ENCODE results near the gene TMCC3.

The TMCC3 gene

DNA sequence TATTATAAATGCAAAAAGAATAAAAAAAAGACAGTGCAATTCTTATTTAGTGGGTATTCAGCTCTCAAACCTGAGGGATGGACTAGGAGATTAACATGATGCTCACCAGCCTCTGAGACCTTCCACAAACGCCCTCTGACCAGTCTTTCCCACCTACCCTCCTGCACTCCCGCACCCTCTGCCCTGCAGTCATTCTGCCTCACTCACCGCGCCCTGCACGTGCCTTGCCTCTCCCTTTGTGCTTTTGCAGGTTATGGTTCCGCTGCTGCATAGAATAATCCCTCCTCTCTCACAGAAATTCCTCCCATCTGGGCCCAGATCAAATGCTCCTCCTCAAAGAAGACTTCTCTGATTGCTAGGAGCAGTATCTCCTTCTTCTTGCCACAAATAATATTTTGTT is 28.5 kb upstream of the TMCC3 start:
- TF ChIP-seq, protein P1, sequence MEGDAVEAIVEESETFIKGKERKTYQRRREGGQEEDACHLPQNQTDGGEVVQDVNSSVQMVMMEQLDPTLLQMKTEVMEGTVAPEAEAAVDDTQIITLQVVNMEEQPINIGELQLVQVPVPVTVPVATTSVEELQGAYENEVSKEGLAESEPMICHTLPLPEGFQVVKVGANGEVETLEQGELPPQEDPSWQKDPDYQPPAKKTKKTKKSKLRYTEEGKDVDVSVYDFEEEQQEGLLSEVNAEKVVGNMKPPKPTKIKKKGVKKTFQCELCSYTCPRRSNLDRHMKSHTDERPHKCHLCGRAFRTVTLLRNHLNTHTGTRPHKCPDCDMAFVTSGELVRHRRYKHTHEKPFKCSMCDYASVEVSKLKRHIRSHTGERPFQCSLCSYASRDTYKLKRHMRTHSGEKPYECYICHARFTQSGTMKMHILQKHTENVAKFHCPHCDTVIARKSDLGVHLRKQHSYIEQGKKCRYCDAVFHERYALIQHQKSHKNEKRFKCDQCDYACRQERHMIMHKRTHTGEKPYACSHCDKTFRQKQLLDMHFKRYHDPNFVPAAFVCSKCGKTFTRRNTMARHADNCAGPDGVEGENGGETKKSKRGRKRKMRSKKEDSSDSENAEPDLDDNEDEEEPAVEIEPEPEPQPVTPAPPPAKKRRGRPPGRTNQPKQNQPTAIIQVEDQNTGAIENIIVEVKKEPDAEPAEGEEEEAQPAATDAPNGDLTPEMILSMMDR (conservative IDR thresholded peaks at IDR 0.05; ENCODE audit: control insufficient read depth, insufficient read depth, low read depth, low read length), result no peak
- H3K4me3 ChIP-seq (ENCODE audit: control insufficient read depth, low read depth, low read length), result no peak overlapping the region
- no peak for DNase-seq (ENCODE audit: low read depth)

DNA sequence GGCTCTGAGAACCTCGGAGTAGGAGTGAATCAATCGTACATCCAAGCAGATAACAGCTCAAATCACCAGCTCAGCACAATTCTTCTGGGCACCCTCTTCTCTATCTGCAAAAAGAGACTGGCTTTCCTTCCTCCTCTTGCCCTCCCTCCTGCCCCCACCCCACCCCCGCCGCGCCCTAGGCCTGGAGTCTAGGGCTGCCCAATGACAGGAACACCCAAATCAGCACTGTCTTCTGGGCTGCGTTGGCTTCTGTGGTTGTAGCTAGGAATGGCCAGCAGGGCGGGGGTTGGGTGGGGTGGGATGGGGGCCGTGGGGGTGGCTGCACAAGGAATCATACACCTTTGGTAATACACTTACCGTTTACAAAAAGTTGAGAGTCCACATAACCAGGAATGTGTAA is 28.0 kb upstream of the TMCC3 start:
- H3K4me3 ChIP-seq (ENCODE audit: control insufficient read depth, low read depth, low read length), result no peak overlapping the region
- TF ChIP-seq, protein P1 (conservative IDR thresholded peaks at IDR 0.05; ENCODE audit: control insufficient read depth, insufficient read depth, low read depth, low read length), result no peak
- no peak for DNase-seq (ENCODE audit: low read depth)

DNA sequence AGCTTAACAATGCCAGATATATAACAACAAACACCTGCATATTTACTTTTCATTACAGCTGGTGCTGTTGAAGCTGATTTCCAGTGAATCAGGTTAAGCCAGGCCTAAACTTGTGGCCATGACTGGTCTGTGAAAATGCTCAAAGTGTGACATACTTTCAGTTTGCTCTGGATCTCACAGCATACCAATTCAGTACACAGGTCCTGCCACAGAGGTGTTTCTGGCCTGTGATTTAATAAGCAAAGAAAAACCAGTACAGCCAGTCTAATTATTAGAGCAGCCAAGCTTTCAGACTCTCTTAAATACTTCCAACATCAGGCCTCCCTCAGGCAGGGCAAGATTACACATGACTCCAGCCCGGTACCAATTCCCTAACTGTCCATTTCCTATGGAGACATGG is 27.4 kb upstream of the TMCC3 start:
- H3K4me3 ChIP-seq (ENCODE audit: control insufficient read depth, low read depth, low read length), result no peak overlapping the region
- no peak for DNase-seq (ENCODE audit: low read depth)
- TF ChIP-seq, protein P1 (conservative IDR thresholded peaks at IDR 0.05; ENCODE audit: control insufficient read depth, insufficient read depth, low read depth, low read length), result no peak

DNA sequence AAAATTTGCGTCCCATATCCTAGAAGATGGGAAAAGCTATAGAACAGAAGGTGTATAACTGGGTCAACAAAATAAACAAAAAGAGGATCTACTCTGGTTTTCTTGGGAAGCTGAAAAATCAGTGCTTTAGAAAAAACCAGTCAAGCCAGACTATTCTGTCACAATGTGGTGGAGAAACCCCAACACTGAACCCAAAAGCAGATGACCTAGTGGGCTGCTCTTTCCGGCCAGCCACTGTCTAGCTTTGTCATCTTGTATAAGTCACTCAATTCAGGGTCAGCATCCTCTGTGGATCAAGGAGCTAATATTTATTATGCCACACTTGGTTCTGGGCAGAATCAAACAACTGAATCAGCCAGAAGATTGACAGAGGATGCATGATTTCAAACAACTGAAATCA is 26.6 kb upstream of the TMCC3 start:
- H3K4me3 ChIP-seq (ENCODE audit: control insufficient read depth, low read depth, low read length), result no peak overlapping the region
- DNase-seq (ENCODE audit: low read depth), result no peak
- TF ChIP-seq, protein P1 (conservative IDR thresholded peaks at IDR 0.05; ENCODE audit: control insufficient read depth, insufficient read depth, low read depth, low read length), result no peak

GRCh38 chr12:94676031-94676641 is 25.8 kb upstream of the TMCC3 start:
- DNase-seq (ENCODE audit: low read depth), result no peak
- no peak overlapping the region for H3K4me3 ChIP-seq (ENCODE audit: control insufficient read depth, low read depth, low read length)
- TF ChIP-seq, protein P1 (conservative IDR thresholded peaks at IDR 0.05; ENCODE audit: control insufficient read depth, insufficient read depth, low read depth, low read length), result no peak

- no peak overlapping the region for H3K4me3 ChIP-seq (ENCODE audit: control insufficient read depth, low read depth, low read length)
- DNase-seq (ENCODE audit: low read depth), result no peak
- TF ChIP-seq, protein P1 (conservative IDR thresholded peaks at IDR 0.05; ENCODE audit: control insufficient read depth, insufficient read depth, low read depth, low read length), result no peak
Measured at GRCh38 chr12:94674835-94675234, 24.5 kb upstream of the TMCC3 start.

- no peak overlapping the region for H3K4me3 ChIP-seq (ENCODE audit: control insufficient read depth, low read depth, low read length)
- TF ChIP-seq, protein P1 (conservative IDR thresholded peaks at IDR 0.05; ENCODE audit: control insufficient read depth, insufficient read depth, low read depth, low read length), result no peak
- DNase-seq (ENCODE audit: low read depth), result no peak
Measured at GRCh38 chr12:94674051-94674451, 23.7 kb upstream of the TMCC3 start.
